Measurements from ENCODE around the gene ZNF354C.

ZNF354C gene

DNA sequence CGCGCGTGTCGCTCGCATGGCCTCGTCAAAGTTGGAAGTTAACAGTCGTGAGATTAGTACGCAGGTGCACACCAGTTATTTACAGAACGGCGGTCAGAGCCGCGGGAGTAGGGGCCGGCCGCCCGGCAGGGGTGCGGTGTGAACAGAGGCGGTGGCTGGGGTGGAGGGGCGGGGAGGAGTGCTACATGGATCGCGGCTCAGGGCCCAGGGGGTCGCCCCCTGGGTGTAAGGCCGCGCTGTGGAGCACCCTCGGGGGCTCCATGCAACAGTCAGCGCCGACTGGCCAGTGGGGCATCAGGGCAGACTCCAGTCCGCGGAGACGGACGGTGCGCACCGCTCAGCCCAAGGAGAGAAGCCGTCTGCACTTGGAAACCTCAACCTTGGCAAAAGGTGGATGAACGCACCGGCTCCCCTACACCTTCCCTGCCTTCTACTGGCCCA is 60.3 kb downstream of the ZNF354C start:
- TF ChIP-seq GATA3 (IDR thresholded peaks at IDR 0.05; ENCODE audit: low read depth, low read length) (no peak), GATA2 (IDR thresholded peaks at IDR 0.05; ENCODE audit: low read depth, low read length) (no peak)

DNA sequence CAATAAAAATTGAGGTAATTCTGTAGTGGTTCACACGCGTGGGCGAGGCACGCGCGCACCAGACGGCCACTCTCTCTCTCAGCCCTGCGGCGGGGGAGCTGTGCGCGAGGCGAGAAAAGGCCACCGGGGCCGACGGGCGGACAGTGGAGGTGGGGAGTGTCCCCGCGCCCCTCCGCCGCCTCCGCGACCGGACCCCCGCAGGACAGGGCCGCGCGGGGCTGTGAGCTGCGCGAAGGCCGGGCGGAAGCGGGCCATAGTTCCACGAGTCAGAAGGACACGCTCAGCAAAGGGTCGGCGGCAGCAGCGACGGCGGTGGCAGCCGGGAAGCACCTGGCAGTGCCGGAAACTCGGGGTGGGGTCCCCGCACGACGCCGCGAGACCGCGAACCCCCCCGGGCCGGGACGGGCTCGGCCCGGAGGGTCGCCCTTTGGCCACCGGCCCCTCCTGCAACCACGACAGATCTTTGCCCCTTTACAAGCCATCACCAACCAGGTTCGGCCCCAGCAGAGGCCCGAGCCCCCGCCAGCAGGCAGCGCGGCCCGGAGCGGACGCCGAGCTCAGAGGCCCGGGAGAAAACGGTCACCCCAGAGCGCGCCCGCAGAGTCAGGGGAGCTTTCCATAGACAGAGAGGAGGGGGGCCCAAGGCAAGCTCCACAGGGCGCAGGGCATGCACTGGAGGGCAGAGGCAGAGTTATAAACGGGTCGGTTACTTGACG is 60.9 kb downstream of the ZNF354C start:
- TF ChIP-seq GATA2 (IDR thresholded peaks at IDR 0.05; ENCODE audit: low read depth, low read length): no peak
- TF ChIP-seq GATA3 (IDR thresholded peaks at IDR 0.05; ENCODE audit: low read depth, low read length): no peak

GRCh38 chr5:179121667-179122111 is 61.5 kb downstream of the ZNF354C start:
- TF ChIP-seq GATA3 (IDR thresholded peaks at IDR 0.05; ENCODE audit: low read depth, low read length) (no peak), GATA2 (IDR thresholded peaks at IDR 0.05; ENCODE audit: low read depth, low read length) (no peak)

- TF ChIP-seq GATA3 (IDR thresholded peaks at IDR 0.05; ENCODE audit: low read depth, low read length): no peak
- TF ChIP-seq GATA2 (IDR thresholded peaks at IDR 0.05; ENCODE audit: low read depth, low read length): no peak
Observed at GRCh38 chr5:179122411-179123108, 62.4 kb downstream of the ZNF354C start.

- TF ChIP-seq GATA2 (IDR thresholded peaks at IDR 0.05; ENCODE audit: low read depth, low read length) (no peak), GATA3 (IDR thresholded peaks at IDR 0.05; ENCODE audit: low read depth, low read length) (no peak)
Observed at GRCh38 chr5:179123109-179123426, 62.9 kb downstream of the ZNF354C start.

- TF ChIP-seq GATA2 (IDR thresholded peaks at IDR 0.05; ENCODE audit: low read depth, low read length) (no peak), GATA3 (IDR thresholded peaks at IDR 0.05; ENCODE audit: low read depth, low read length) (no peak)
Observed at GRCh38 chr5:179123491-179124272, 63.5 kb downstream of the ZNF354C start.

DNA sequence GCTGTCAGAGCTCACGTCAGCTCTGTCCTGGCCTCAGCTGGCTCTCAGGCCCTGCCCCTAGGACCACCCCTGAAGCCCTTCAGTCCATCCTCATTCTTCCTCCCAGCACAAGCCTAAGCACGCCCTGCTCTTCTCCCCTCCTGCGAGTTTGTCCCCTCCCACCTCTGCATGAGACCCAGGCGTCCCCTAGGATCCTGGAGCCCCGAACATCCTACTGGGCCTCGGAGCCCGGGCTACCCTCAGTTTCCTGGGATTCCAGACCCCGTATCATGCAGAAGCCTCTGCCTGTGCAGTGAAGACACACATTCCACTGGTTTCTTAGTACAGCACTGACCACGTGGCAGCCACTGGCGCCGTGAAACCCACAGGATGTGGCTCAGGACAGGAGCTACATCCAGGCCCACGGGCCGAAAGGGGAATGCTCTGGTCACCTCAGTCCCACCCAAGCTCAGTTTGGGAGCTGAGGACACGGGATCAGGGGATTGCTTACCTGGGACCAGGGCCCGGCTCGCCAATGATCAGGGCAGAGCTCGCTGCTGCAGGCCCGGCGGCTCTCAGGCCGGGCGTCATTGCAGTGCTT is 64.2 kb downstream of the ZNF354C start:
- no peak for TF ChIP-seq GATA2 (IDR thresholded peaks at IDR 0.05; ENCODE audit: low read depth, low read length)
- TF ChIP-seq GATA3 (IDR thresholded peaks at IDR 0.05; ENCODE audit: low read depth, low read length): no peak

DNA sequence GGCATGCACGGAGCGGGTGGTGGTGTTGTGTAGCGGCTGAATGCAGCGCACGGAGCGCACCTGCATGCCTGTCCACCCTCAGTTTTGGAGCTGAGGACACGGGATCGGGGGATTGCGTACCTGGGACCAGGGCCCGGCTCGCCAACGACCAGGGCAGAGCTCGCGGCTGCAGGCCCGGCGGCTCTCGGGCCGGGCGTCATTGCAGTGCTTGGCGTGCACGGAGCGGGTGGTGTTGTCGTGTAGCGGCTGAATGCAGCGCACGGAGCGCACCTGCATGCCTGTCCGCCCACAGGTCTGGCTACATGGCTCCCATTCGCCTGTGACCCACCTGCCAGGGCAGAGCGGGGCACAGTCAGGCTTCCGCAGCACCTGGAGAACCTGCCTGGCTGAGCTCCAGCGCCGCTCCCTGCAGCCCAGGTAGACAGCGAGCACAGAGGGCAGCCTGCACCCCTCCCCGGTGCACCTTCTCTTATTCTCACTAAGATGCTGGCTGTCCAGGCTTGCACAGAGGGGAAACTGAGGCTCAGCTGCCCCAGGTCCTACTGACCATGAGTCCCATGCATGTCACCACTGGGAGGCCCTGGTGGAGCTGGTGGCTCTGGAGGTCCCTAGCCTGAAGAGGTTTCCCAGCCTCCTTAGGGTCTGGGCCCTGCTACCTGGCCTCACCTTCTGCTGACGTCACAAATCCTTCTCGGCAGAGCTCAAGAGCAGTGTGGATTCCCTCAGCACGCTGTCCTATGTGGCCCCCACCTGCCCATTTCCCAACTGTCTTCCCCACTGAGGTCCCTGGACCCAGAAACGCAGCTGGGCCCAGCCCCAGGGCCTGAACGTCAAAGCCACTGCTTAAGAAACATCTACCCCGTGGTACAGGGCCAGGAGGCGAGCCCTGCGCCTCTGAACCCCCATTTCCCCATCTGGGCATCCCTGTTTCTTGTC is 64.9 kb downstream of the ZNF354C start:
- TF ChIP-seq GATA3 (IDR thresholded peaks at IDR 0.05; ENCODE audit: low read depth, low read length) (no peak), GATA2 (IDR thresholded peaks at IDR 0.05; ENCODE audit: low read depth, low read length) (no peak)

DNA sequence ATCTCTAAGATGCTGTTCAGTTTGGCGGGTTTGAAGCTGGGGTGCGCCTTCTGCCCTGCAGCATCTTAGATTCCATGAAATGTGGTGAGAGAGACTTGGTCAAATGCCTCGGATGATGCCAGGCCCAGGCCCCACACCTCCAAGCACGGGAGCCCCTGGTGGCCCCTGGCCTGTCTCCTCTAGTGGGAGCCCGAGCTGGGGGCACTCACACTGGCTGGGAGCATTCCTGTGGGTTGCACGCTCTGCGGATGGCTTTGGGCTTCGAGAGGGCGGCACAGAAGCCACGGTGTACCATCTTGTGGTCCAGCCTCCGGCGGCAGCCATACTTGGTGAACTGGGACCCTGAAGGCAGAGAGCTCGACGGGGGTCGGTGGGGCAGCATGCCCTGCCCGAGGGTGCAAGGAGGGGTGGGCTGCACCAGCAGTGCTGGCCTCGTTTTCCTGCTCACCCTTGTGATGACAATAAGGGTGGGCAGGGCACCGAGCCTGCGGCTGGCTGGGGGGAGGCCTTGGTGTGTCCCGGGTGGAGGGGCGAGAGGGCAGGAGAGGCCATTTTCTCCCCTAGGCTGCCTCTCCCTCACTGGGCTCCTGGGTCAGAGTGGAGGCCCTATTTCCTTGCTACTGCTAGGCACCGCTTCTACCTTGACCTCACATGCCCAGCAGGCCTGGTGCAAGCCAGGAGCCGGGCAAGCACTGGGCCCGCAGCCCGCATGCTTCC is 65.8 kb downstream of the ZNF354C start:
- TF ChIP-seq GATA3 (IDR thresholded peaks at IDR 0.05; ENCODE audit: low read depth, low read length) (no peak), GATA2 (IDR thresholded peaks at IDR 0.05; ENCODE audit: low read depth, low read length) (no peak)

- TF ChIP-seq GATA3 (IDR thresholded peaks at IDR 0.05; ENCODE audit: low read depth, low read length) (no peak), GATA2 (IDR thresholded peaks at IDR 0.05; ENCODE audit: low read depth, low read length) (no peak)
Observed at GRCh38 chr5:179126506-179126991, 66.4 kb downstream of the ZNF354C start.

DNA sequence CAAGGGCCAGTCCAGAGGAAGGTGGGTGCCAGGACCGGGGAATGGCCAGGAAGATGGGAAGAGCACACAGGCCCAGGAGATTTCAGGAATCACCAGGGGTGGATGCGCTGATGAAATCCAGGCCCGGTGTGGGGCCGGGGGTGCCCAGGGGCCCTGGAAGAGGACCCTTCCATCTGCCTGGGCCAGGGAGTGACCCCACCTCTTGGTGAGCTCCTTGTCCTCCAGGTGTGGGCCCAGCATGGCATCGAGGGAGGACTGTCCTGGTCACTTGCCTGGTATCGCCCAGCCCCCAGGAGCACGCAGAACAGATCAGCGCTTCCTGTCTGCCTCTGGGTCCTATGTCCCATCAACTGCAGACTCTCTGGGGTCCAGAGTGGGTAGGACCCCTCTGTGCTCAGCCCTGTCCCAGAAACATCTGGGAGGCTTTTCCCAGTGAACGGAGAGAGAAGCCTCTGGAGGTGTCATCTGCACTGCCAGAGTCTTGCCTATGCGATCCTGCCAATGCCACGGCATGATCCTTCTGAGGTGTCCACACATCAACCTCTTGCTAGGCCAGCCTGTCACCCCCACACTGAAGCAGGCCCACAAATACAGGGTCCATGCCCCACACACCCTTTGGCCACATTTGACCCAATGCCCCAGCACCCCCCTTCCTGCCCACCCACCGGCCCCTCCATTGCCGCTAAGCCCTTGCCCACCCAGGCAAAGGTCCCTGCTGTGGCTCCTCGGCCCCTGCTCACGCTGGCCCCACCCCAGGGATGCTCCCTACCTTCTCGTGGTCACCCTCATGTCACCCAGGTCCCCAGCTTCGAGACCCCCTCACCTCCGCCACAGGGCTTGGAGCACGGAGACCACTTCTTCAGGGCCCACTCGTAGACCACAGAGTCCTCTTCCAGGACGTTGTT is 67.2 kb downstream of the ZNF354C start:
- no peak for TF ChIP-seq GATA3 (IDR thresholded peaks at IDR 0.05; ENCODE audit: low read depth, low read length)
- no peak for TF ChIP-seq GATA2 (IDR thresholded peaks at IDR 0.05; ENCODE audit: low read depth, low read length)

GRCh38 chr5:179128041-179128365 is 67.8 kb downstream of the ZNF354C start:
- TF ChIP-seq GATA3 (IDR thresholded peaks at IDR 0.05; ENCODE audit: low read depth, low read length) (no peak), GATA2 (IDR thresholded peaks at IDR 0.05; ENCODE audit: low read depth, low read length) (no peak)
